SK-N-SH treated with all-trans-retinoic acid at 6 μM for 48 hours (cell line): Measurements from ENCODE around the gene LPIN1.

Experiments used
- CREB5 ChIP-seq: fragments of 250-450 bp; sonication (Bioruptor Pico); IDR thresholded peaks from 2 replicates; pipeline ENCODE4 v1.5.1; 2020; ENCODE audit warnings: low read depth, mild to moderate bottlenecking, moderate library complexity
- GLIS3 ChIP-seq: fragments of 250-450 bp; sonication (Bioruptor Pico); IDR thresholded peaks from 2 replicates; pipeline ENCODE4 v1.5.0; 2020; ENCODE audit warnings: mild to moderate bottlenecking, moderate library complexity
- PATZ1 ChIP-seq: fragments of 250-450 bp; sonication (Bioruptor Pico); IDR thresholded peaks from 2 replicates; pipeline ENCODE4 v1.8.0; 2020; ENCODE audit warnings: mild to moderate bottlenecking, moderate library complexity, borderline replicate concordance
- ZC3H10 ChIP-seq: fragments of 250-450 bp; sonication (Bioruptor Pico); IDR thresholded peaks from 2 replicates; pipeline ENCODE4 v1.5.1; 2021; ENCODE audit warnings: mild to moderate bottlenecking, moderate library complexity

- TF ChIP-seq ZC3H10 = no peak
- TF ChIP-seq GLIS3 (CRISPR knock-in tag) = no peak
- TF ChIP-seq PATZ1 (CRISPR knock-in tag) = no peak
- TF ChIP-seq CREB5 (CRISPR knock-in tag) = no peak
These were observed 5.7 kb upstream of the LPIN1 start for GRCh38 chr2:11740723-11741122.
